ENCODE results near the gene FGFR2.

GRCh38 chr10:121484401-121484800 lies 113.8 kb downstream of the FGFR2 start:
- no peak for TF ChIP-seq CTCF (conservative IDR thresholded peaks at IDR 0.05 in 1 of 2, IDR thresholded peaks at IDR 0.05 in 1 of 2; ENCODE audit: extremely low read depth in 1 of 2, insufficient read depth in 1 of 2, low read depth in 1 of 2, low read length in 2 of 2)
- TF ChIP-seq EZH2 (IDR thresholded peaks at IDR 0.05; ENCODE audit: borderline replicate concordance, low read length) = no peak

Data from mammary epithelial cell (primary cell).